GM12873 (cell line): ENCODE results near the gene TAF13.
A peak's percentile ranks its signal among the peaks of the same experiment; 100 is the strongest.

Experiments
- CTCF ChIP-seq: IDR thresholded peaks from 2 replicates; pipeline ENCODE4 v1.5.1; 2012; ENCODE audit warnings: low read depth, mild to moderate bottlenecking, moderate library complexity, low read length, control low read depth; ENCODE audit not compliant: insufficient read depth; ENCODE audit errors: missing control alignments

Gene TAF13

GRCh38 chr1:109099938-109100773 lies 24.4 kb upstream of the TAF13 start:
- TF ChIP-seq CTCF: peak; percentile 83

GRCh38 chr1:109096120-109096519 lies 20.3 kb upstream of the TAF13 start:
- TF ChIP-seq CTCF: no peak

GRCh38 chr1:109095631-109096030 lies 19.8 kb upstream of the TAF13 start:
- no peak for TF ChIP-seq CTCF

- TF ChIP-seq CTCF: no peak
Measured at GRCh38 chr1:109094871-109095270, 19.1 kb upstream of the TAF13 start.

DNA sequence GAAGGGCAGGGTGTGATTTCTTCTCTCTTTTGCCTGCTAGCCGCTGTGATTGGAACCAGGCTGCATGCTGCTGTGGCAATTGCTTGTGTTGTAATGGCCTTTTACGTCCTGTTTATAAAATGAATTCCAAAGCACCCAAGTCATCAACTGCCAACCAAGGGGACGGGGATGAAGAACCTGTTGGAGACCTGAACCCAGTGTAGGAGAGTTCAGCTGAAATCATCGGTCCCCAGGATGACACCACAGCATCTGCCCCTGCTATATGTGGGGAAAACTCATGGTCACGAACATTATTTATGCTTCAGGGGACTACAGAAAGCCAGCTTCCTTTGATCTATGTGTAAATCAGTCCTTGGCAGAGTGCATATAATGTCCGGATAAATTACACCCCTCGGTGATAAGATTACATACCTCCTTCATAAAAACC lies 18.6 kb upstream of the TAF13 start:
- TF ChIP-seq CTCF: no peak

GRCh38 chr1:109091839-109092193 lies 16.0 kb upstream of the TAF13 start:
- no peak for TF ChIP-seq CTCF

GRCh38 chr1:109091078-109091838 lies 15.5 kb upstream of the TAF13 start:
- TF ChIP-seq CTCF: no peak
